HG03342 (cell line): Measurements from ENCODE around the gene POT1.

ENCODE experiments used
- ATAC-seq: cut with Tn5 transposase; IDR thresholded peaks from one replicate; pipeline ENCODE4 v1.9.1; 2021; ENCODE audit warnings: mild to moderate bottlenecking, moderate library complexity; ENCODE audit not compliant: unreplicated experiment

Gene POT1

GRCh38 chr7:124775422-124775821, 154.2 kb downstream of the POT1 start:
- ATAC-seq = no peak

- ATAC-seq = no peak
These were observed 155.7 kb downstream of the POT1 start for GRCh38 chr7:124773938-124774337.

- ATAC-seq = no peak
These were observed 156.3 kb downstream of the POT1 start for GRCh38 chr7:124773339-124773738.
